ENCODE measurements around the gene PTCH1. TPM values are rescaled to one million over a fixed set of nuclear protein-coding genes. Genes with fewer than 3 reads are reported as not detected.

The PTCH1 gene
- total and polyA plus RNA-seq, 2 donors (not counting 1 experiment from before 2014, with no cell fraction given): 3.5 to 13.8 TPM

DNA sequence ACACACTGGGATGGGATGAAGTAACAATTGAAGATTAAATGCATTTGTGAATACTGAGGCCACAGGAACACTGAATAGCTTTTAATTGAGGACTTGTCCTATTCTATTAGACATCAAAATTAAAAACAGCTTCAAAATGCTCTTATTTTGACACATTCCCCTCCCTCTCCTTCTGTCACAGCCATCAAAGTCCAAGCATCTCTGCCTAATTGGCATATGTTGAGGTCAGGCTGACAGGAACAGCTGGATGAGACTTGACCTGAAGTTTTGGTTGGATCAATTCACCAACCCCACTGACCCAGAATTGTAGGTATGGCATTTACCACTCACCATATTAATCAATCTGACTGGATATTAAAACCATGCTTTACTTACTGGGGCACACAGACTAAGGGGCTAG is 96.3 kb downstream of the PTCH1 start:
- intact Hi-C loops (cut with micrococcal nuclease): no loop called here
- H3K27me3 Mint-ChIP-seq: peaks cover 48% of the 10 kb centered on the region
- Histone ChIP-seq H3K27ac (ENCODE audit: low read length in 2 of 2) (no peak overlapping the region), H3K9me3 (ENCODE audit: control extremely low read depth in 1 of 3, control insufficient read depth in 2 of 3, insufficient read depth in 1 of 3, low read length in 2 of 3) (peaks cover 8 to 26% (median 22%) of the 10 kb centered on the region in 3 donors), H2AFZ (ENCODE audit: insufficient read depth, low read depth, low read length, poor library complexity, severe bottlenecking) (no peak overlapping the region), H4K20me1 (ENCODE audit: control insufficient read depth, insufficient read depth, low read length, poor library complexity, severe bottlenecking) (no peaks in the 10 kb centered on the region), H3K36me3 (replicated peaks in 1 of 2; ENCODE audit: control extremely low read depth in 1 of 2, control insufficient read depth in 1 of 2, extremely low read depth in 1 of 2, insufficient read depth in 2 of 2, low read length in 1 of 2) (no peaks in the 10 kb centered on the region), H3K9ac (ENCODE audit: low read length) (no peak overlapping the region), H3K4me2 (replicated peaks; ENCODE audit: low read depth, low read length, poor library complexity, severe bottlenecking) (no peak overlapping the region), H3K79me2 (ENCODE audit: control insufficient read depth, insufficient read depth, low read length) (no peaks in the 10 kb centered on the region), H3K27me3 (replicated peaks in 1 of 4; ENCODE audit: control extremely low read depth in 1 of 4, control insufficient read depth in 3 of 4, insufficient read depth in 4 of 4, low read length in 3 of 4) (peaks cover 0 to 25% (median 13%) of the 10 kb centered on the region in 4 experiments), H3K4me3 (ENCODE audit: control extremely low read depth in 1 of 5, extremely low read depth in 1 of 5, insufficient read depth in 1 of 5, low read depth in 2 of 5, low read length in 4 of 5) (no peak overlapping the region), H3K4me1 (ENCODE audit: control insufficient read depth in 2 of 2, insufficient read depth in 2 of 2, low read length in 2 of 2) (no peaks in the 10 kb centered on the region)
- ATAC-seq (ENCODE audit: low read depth) (no peak), DNase-seq (no peak)
- TF ChIP-seq, protein P1, sequence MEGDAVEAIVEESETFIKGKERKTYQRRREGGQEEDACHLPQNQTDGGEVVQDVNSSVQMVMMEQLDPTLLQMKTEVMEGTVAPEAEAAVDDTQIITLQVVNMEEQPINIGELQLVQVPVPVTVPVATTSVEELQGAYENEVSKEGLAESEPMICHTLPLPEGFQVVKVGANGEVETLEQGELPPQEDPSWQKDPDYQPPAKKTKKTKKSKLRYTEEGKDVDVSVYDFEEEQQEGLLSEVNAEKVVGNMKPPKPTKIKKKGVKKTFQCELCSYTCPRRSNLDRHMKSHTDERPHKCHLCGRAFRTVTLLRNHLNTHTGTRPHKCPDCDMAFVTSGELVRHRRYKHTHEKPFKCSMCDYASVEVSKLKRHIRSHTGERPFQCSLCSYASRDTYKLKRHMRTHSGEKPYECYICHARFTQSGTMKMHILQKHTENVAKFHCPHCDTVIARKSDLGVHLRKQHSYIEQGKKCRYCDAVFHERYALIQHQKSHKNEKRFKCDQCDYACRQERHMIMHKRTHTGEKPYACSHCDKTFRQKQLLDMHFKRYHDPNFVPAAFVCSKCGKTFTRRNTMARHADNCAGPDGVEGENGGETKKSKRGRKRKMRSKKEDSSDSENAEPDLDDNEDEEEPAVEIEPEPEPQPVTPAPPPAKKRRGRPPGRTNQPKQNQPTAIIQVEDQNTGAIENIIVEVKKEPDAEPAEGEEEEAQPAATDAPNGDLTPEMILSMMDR (IDR thresholded peaks at IDR 0.05): no peak
- no peak for TF ChIP-seq EZH2 (IDR thresholded peaks at IDR 0.05; ENCODE audit: borderline replicate concordance, insufficient read depth, low read depth, low read length, poor library complexity, severe bottlenecking)
- ChIA-PET CTCF (no interaction called here), POLR2A (no interaction called here)
- H3K27ac Mint-ChIP-seq: no peak overlapping the region
- H3K4me3 Mint-ChIP-seq: no peak overlapping the region
- H3K4me1 Mint-ChIP-seq: no peaks in the 10 kb centered on the region
- H3K9me3 Mint-ChIP-seq (ENCODE audit: insufficient read depth): peaks cover 13% of the 10 kb centered on the region

DNA sequence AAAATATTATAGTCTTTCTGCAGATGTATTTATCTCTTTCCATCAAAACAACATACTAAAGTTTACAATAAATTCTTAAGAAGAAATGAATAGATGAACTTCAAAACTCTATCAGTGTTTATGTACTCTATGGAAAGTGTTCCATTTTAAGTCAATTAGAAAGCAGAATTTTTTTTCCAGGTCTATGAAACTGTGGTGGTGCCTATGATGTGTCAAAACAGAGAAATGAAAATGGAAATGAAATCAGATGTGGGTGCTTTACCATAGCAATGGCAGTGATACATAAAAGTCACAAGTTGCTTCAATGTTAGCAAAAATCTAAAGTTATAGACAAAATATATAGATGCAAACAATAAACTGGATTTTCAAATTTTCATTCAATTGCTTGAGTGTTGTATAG is 97.3 kb downstream of the PTCH1 start:
- Histone ChIP-seq H3K36me3 (replicated peaks in 1 of 2; ENCODE audit: control extremely low read depth in 1 of 2, control insufficient read depth in 1 of 2, extremely low read depth in 1 of 2, insufficient read depth in 2 of 2, low read length in 1 of 2) (no peaks in the 10 kb centered on the region), H3K9ac (ENCODE audit: low read length) (no peak overlapping the region), H3K79me2 (ENCODE audit: control insufficient read depth, insufficient read depth, low read length) (no peaks in the 10 kb centered on the region), H3K27me3 (replicated peaks in 1 of 4; ENCODE audit: control extremely low read depth in 1 of 4, control insufficient read depth in 3 of 4, insufficient read depth in 4 of 4, low read length in 3 of 4) (peaks cover 0 to 22% (median 13%) of the 10 kb centered on the region in 4 experiments), H3K4me2 (replicated peaks; ENCODE audit: low read depth, low read length, poor library complexity, severe bottlenecking) (no peak overlapping the region), H3K9me3 (ENCODE audit: control extremely low read depth in 1 of 3, control insufficient read depth in 2 of 3, insufficient read depth in 1 of 3, low read length in 2 of 3) (peaks cover 8 to 26% (median 22%) of the 10 kb centered on the region in 3 donors), H3K4me3 (ENCODE audit: control extremely low read depth in 1 of 5, extremely low read depth in 1 of 5, insufficient read depth in 1 of 5, low read depth in 2 of 5, low read length in 4 of 5) (no peak overlapping the region), H4K20me1 (ENCODE audit: control insufficient read depth, insufficient read depth, low read length, poor library complexity, severe bottlenecking) (no peaks in the 10 kb centered on the region), H3K27ac (ENCODE audit: low read length in 2 of 2) (no peak overlapping the region), H3K4me1 (ENCODE audit: control insufficient read depth in 2 of 2, insufficient read depth in 2 of 2, low read length in 2 of 2) (no peaks in the 10 kb centered on the region), H2AFZ (ENCODE audit: insufficient read depth, low read depth, low read length, poor library complexity, severe bottlenecking) (no peak overlapping the region)
- TF ChIP-seq EZH2 (IDR thresholded peaks at IDR 0.05; ENCODE audit: borderline replicate concordance, insufficient read depth, low read depth, low read length, poor library complexity, severe bottlenecking): no peak
- TF ChIP-seq, protein P1 (IDR thresholded peaks at IDR 0.05): no peak
- Mint-ChIP-seq H3K4me3 (no peak overlapping the region), H3K27ac (no peak overlapping the region), H3K9me3 (ENCODE audit: insufficient read depth) (peaks cover 13% of the 10 kb centered on the region), H3K4me1 (no peaks in the 10 kb centered on the region), H3K27me3 (peaks cover 47% of the 10 kb centered on the region)
- ATAC-seq (ENCODE audit: low read depth): no peak
- intact Hi-C loops (cut with micrococcal nuclease): no loop called here
- ChIA-PET CTCF (no interaction called here), POLR2A (no interaction called here)
- no peak for DNase-seq

All from B cell (primary cell).